GM13976 (cell line): ENCODE results near the gene CHCHD6.

Experiments
- DNase-seq: peaks from one replicate; pipeline ENCODE4 v3.0.0; 2012; ENCODE audit warnings: low spot score
- CTCF ChIP-seq: IDR thresholded peaks from 2 replicates; pipeline ENCODE4 v1.5.1; 2012; ENCODE audit warnings: borderline replicate concordance, mild to moderate bottlenecking; ENCODE audit not compliant: insufficient read depth; ENCODE audit errors: extremely low read depth, missing control alignments, control extremely low read depth
- in situ Hi-C: fragments of 300-500 bp; cut with MboI; formaldehyde crosslinking; loops from one replicate; pipeline ENCODE4 v1.12.0; 2022; ENCODE audit warnings: low sequenced_read_pairs, mixed read lengths, inconsistent platforms; ENCODE audit not compliant: unreplicated experiment

CHCHD6 gene

GRCh38 chr3:126758882-126759281 is 54.8 kb downstream of the CHCHD6 start:
- in situ Hi-C loops: loop anchor here (10.0 kb wide), 1 partner anchor 216 kb away; no protein-coding TSS in a partner anchor
- no peak for DNase-seq
- no peak for TF ChIP-seq CTCF

GRCh38 chr3:126760541-126760940 is 56.5 kb downstream of the CHCHD6 start:
- in situ Hi-C loops: no loop called here
- TF ChIP-seq CTCF: no peak
- no peak for DNase-seq

- in situ Hi-C loops: no loop called here
- TF ChIP-seq CTCF: no peak
- DNase-seq: no peak
These were observed 59.0 kb downstream of the CHCHD6 start for GRCh38 chr3:126763035-126763434.

- in situ Hi-C loops: no loop called here
- TF ChIP-seq CTCF: no peak
- no peak for DNase-seq
These were observed 61.4 kb downstream of the CHCHD6 start for GRCh38 chr3:126765187-126766069.

GRCh38 chr3:126766653-126767052 is 62.6 kb downstream of the CHCHD6 start:
- in situ Hi-C loops: no loop called here
- DNase-seq: no peak
- TF ChIP-seq CTCF: no peak

- in situ Hi-C loops: no loop called here
- DNase-seq: no peak
- TF ChIP-seq CTCF: no peak
These were observed 64.9 kb downstream of the CHCHD6 start for GRCh38 chr3:126768903-126769302.
